AG08395 (cell line): ENCODE data around the gene FRA10AC1.

Source experiments
- DNase-seq: peaks from one replicate; pipeline ENCODE4 v3.0.0; 2012; ENCODE audit warnings: mixed read lengths, low spot score

Gene FRA10AC1

DNA sequence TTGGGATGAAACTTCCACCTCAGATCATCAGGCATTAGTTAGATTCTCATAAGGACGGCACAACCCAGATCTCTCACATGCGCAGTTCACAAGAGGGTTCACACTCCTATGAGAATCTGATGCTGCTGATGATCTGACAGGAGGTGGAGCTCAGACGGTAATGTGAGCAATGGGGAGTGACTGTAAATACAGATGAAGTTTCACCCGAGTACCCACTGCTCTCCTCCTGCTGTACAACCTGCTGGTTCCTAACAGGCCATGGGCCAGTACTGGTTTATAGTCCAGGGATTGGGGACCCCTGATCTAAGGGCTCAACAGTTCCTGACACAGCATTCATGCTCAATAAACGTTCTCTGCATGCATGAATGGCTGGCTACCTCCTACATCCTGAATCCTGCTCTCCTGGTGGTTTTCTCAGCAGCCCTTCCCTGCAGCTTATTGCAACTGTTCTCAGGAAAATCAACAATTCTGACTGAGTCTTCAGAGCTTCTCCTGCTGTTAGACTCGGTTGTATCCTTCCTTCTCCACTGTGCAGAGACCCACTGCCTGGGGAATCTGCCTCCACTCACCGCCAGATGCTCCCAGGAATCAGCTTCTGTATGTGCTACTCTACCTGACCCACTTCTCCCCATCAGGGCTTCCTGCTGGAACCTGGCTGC is 72.6 kb downstream of the FRA10AC1 start:
- DNase-seq: no peak

- DNase-seq: no peak
Measured at GRCh38 chr10:93628858-93629257, 73.5 kb downstream of the FRA10AC1 start.

- no peak for DNase-seq
Measured at GRCh38 chr10:93622942-93623341, 79.5 kb downstream of the FRA10AC1 start.

- DNase-seq: no peak
Measured at GRCh38 chr10:93620925-93621324, 81.5 kb downstream of the FRA10AC1 start.
